ENCODE results near the gene FMNL3.
"Not testable (repeated sequence)": the region's sequence is repeated elsewhere in the genome, so short reads cannot be mapped to it uniquely, and the experiment has no call there.

The FMNL3 gene

DNA sequence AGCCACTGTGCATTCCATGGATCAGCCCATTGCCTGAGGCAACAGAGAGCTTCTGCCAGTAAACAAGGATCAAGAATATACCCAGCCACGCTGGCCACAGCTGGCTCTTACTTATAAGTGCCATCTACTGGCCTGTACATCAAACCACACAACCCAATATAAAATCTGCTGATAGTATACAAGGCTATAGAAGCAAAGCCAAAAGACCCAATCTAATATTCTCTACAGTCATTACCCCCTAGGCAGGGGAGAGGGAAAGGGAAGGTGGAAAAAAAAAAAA, 97.4 kb downstream of the FMNL3 start:
- no peak overlapping the region for H3K27ac ChIP-seq
- H3K9me3 ChIP-seq (ENCODE audit: severe bottlenecking): peaks cover 4% of the 10 kb centered on the region
- no peaks in the 10 kb centered on the region for H3K27me3 ChIP-seq (ENCODE audit: insufficient read depth, low read depth, severe bottlenecking)
- DNase-seq: no peak
- H3K36me3 ChIP-seq: no peaks in the 10 kb centered on the region
- no peak overlapping the region for H3K4me3 ChIP-seq (ENCODE audit: low read depth, low read length)
- TF ChIP-seq, protein P1, sequence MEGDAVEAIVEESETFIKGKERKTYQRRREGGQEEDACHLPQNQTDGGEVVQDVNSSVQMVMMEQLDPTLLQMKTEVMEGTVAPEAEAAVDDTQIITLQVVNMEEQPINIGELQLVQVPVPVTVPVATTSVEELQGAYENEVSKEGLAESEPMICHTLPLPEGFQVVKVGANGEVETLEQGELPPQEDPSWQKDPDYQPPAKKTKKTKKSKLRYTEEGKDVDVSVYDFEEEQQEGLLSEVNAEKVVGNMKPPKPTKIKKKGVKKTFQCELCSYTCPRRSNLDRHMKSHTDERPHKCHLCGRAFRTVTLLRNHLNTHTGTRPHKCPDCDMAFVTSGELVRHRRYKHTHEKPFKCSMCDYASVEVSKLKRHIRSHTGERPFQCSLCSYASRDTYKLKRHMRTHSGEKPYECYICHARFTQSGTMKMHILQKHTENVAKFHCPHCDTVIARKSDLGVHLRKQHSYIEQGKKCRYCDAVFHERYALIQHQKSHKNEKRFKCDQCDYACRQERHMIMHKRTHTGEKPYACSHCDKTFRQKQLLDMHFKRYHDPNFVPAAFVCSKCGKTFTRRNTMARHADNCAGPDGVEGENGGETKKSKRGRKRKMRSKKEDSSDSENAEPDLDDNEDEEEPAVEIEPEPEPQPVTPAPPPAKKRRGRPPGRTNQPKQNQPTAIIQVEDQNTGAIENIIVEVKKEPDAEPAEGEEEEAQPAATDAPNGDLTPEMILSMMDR (IDR thresholded peaks at IDR 0.05; ENCODE audit: low read depth, low read length): no peak

DNA sequence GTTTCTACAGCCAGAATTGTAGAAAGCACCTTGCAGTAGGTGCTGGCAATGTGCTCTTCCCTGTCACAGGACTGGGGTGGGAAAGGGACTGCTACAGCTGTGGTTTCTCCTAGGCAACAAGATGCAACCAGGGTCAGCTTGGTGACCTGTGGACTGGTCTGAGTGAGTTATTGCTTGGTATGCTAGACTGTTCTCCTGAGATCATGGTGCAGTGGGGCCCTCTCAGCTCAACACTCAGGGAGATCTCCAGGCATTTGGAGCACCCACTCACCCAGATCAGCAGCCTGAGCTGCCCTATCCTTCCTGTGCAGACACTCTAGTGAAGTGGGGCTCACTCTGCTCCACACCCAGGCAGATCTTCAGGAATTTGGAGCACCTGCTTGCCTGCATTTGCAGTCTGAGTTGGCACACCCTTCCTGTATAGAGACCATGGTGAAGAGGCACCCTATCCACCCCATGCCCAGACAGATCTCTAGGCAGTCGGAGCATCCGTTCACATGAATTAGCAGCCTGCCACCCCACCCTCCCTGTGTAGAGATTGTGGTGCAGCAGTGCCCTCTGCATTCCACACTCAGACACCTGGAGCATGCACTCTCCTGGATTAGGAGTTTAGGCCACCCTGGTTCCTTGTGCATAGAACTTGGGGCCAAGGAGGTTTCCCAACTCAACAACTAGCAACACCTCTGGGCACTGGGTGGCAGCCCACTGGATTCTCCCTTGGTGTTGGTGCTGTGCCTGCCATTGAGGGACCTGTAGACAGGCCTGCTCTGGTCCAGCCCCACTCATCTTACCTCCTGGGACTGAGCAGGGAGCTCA, 97.9 kb downstream of the FMNL3 start:
- no peak overlapping the region for H3K4me3 ChIP-seq (ENCODE audit: low read depth, low read length)
- peaks cover 4% of the 10 kb centered on the region for H3K9me3 ChIP-seq (ENCODE audit: severe bottlenecking)
- H3K36me3 ChIP-seq: no peaks in the 10 kb centered on the region
- H3K27me3 ChIP-seq (ENCODE audit: insufficient read depth, low read depth, severe bottlenecking): no peaks in the 10 kb centered on the region
- TF ChIP-seq, protein P1 (IDR thresholded peaks at IDR 0.05; ENCODE audit: low read depth, low read length): no peak
- H3K27ac ChIP-seq: no peak overlapping the region
- no peak for DNase-seq

DNA sequence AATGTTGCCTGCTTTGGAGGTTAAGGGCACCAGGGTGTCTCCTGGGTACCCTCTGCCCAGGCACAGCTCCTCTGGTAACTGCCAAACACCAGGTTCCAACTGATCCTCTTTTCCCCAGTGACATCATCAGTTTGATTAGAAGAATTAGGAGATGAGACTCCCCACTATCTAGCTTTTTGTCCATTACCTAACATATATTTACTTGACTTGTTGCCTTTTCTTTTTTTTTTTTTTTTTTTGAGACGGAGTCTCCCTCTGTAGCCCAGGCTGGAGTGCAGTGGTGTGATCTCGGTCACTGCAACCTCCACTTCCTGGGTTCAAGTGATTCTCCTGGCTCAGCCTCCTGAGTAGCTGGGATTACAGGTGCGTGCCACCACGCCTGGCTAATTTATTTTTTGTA, 101.7 kb downstream of the FMNL3 start, which contains the start of gene FAM186B:
TSS of gene FAM186B (minus strand) at position 101 of the 400 bp plus-strand sequence. CDS start 162 bp downstream, outside the sequence.
- DNase-seq; H3K27ac ChIP-seq; H3K4me3 ChIP-seq (ENCODE audit: low read depth, low read length); H3K36me3 ChIP-seq; H3K9me3 ChIP-seq (ENCODE audit: severe bottlenecking); H3K27me3 ChIP-seq (ENCODE audit: insufficient read depth, low read depth, severe bottlenecking): not testable (repeated sequence)

DNA sequence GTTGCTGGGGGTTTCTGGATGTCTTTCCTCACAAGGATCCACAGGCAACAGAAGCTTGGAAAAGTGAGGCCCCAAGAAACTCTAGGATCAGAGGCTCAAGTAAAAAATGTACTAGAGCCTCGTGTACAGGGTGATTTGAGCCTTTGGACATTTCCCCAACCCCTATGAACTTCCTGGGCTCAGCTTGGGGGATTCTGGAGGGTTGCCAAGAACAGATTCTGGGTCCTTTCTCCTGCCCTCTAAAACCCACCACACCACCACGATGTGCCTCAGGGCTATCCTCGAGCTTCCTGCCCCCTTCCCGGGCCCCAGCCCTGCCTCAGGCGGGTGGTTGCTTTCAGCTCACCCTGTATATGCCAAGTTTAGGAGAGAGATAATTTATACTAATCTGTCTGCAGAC, 102.3 kb downstream of the FMNL3 start:
- no peaks in the 10 kb centered on the region for H3K36me3 ChIP-seq
- no peaks in the 10 kb centered on the region for H3K9me3 ChIP-seq (ENCODE audit: severe bottlenecking)
- TF ChIP-seq, protein P1 (IDR thresholded peaks at IDR 0.05; ENCODE audit: low read depth, low read length): no peak
- H3K27ac ChIP-seq: no peak overlapping the region
- no peak for DNase-seq
- H3K27me3 ChIP-seq (ENCODE audit: insufficient read depth, low read depth, severe bottlenecking): no peaks in the 10 kb centered on the region
- no peak overlapping the region for H3K4me3 ChIP-seq (ENCODE audit: low read depth, low read length)

DNA sequence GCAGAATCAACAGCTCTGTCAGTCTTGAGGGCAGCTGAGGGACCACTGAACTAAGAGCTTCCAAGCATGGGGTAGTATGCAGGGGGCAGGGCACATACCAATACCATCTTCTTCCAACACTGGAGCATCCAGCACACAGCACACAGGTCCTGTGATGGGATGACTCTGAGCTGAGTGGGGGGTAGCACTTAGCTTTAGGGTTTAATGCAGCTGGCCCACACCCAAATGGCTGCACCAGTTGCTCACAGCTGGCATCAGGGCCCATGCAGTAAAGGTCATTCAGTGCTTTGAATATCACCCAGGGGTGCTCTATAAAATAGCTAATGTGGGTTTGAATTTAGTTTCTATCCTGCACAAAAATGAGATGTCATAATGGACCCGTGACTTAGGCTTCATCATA, 103.5 kb downstream of the FMNL3 start:
- TF ChIP-seq, protein P1 (IDR thresholded peaks at IDR 0.05; ENCODE audit: low read depth, low read length): no peak
- Histone ChIP-seq H3K4me3 (ENCODE audit: low read depth, low read length) (no peak overlapping the region), H3K9me3 (ENCODE audit: severe bottlenecking) (no peaks in the 10 kb centered on the region), H3K27ac (no peak overlapping the region), H3K27me3 (ENCODE audit: insufficient read depth, low read depth, severe bottlenecking) (no peaks in the 10 kb centered on the region), H3K36me3 (no peaks in the 10 kb centered on the region)
- no peak for DNase-seq

DNA sequence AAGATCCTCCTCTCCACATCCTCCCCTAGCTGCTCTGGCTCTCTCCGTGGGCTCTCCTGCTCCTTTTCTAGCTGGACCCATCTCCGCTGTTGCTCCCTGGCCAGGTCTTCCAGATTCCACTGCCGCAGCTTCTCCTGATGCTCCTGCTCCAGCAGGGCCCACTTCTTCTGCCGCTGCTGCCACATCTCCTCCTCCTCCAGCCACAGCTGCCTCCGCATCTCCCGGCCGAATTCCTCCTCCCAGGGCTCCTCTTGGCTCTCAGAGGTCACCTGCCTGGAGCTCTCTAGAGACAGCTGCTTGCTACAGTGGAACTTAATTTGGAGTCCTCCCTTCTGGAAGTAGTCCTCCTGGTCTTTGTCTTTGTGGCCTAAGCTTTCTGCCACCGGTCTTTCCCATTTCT, 107.2 kb downstream of the FMNL3 start:
- TF ChIP-seq, protein P1 (IDR thresholded peaks at IDR 0.05; ENCODE audit: low read depth, low read length): no peak
- H3K27me3 ChIP-seq (ENCODE audit: insufficient read depth, low read depth, severe bottlenecking): no peaks in the 10 kb centered on the region

More for the DNA sequence above, 107.2 kb downstream of the FMNL3 start:
- Histone ChIP-seq H3K36me3 (no peaks in the 10 kb centered on the region), H3K4me3 (ENCODE audit: low read depth, low read length) (no peak overlapping the region), H3K9me3 (ENCODE audit: severe bottlenecking) (no peaks in the 10 kb centered on the region), H3K27ac (no peak overlapping the region)
- no peak for DNase-seq

Data from WERI-Rb-1 (cell line).